Measurements from ENCODE around the gene RTP4.

DNA sequence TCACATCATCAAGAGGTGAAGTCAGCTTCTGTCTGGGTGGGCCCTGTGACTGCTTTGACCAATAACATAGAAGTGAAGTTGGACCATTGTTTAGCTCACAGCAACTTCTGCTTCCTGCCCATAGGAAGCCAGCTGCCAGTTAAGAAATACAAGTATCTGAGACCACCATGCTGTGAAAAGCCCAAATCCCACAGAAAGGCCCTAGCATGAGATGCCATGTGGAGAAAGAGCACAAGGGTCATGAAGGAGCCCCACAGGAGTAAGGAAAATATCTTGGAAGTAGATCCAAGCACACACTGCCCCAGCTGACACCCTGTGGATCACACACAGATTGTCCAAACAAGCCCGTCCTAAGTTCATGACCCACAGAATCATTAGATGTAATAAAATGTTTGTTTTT is 28.5 kb downstream of the RTP4 start:
- TF ChIP-seq, protein P1, sequence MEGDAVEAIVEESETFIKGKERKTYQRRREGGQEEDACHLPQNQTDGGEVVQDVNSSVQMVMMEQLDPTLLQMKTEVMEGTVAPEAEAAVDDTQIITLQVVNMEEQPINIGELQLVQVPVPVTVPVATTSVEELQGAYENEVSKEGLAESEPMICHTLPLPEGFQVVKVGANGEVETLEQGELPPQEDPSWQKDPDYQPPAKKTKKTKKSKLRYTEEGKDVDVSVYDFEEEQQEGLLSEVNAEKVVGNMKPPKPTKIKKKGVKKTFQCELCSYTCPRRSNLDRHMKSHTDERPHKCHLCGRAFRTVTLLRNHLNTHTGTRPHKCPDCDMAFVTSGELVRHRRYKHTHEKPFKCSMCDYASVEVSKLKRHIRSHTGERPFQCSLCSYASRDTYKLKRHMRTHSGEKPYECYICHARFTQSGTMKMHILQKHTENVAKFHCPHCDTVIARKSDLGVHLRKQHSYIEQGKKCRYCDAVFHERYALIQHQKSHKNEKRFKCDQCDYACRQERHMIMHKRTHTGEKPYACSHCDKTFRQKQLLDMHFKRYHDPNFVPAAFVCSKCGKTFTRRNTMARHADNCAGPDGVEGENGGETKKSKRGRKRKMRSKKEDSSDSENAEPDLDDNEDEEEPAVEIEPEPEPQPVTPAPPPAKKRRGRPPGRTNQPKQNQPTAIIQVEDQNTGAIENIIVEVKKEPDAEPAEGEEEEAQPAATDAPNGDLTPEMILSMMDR (IDR thresholded peaks at IDR 0.05; ENCODE audit: low read length) = no peak
- no peak for TF ChIP-seq EZH2 (IDR thresholded peaks at IDR 0.05; ENCODE audit: borderline replicate concordance, low read length)
